Left ventricle myocardium inferior (tissue), 1 donor: Measurements from ENCODE around the gene CCDC92. TPM values are rescaled to one million over a fixed set of nuclear protein-coding genes. Genes with fewer than 3 reads are reported as not detected.
"Not testable (repeated sequence)": the region's sequence is repeated elsewhere in the genome, so short reads cannot be mapped to it uniquely, and the experiment has no call there.

Experiments
- DNase-seq: peaks from one replicate; pipeline ENCODE4 v3.0.0-alpha.2; 2020
- H3K27ac ChIP-seq: fragments of 200-600 bp; replicated peaks from 2 replicates; pipeline ENCODE4 v1.8.0; 2021
- H3K27me3 ChIP-seq: fragments of 200-600 bp; 2 replicates; pipeline ENCODE4 v1.8.0; 2021; ENCODE audit warnings: low read depth
- H3K36me3 ChIP-seq: fragments of 200-600 bp; 2 replicates; pipeline ENCODE4 v1.8.0; 2021
- H3K4me1 ChIP-seq: fragments of 200-600 bp; 2 replicates; pipeline ENCODE4 v1.8.0; 2021
- H3K4me3 ChIP-seq: fragments of 200-600 bp; 2 replicates; pipeline ENCODE4 v1.8.0; 2021; ENCODE audit warnings: mild to moderate bottlenecking, moderate library complexity
- H3K9me3 ChIP-seq: fragments of 200-600 bp; replicated peaks from 2 replicates; pipeline ENCODE4 v1.8.0; 2021
- CTCF ChIP-seq: fragments of 200-600 bp; IDR thresholded peaks from 2 replicates; pipeline ENCODE4 v1.8.0; 2021; ENCODE audit warnings: antibody characterized with exemption, mild to moderate bottlenecking, borderline replicate concordance
- intact Hi-C: fragments of 100-400 bp; cut with micrococcal nuclease; formaldehyde crosslinking; loops from one replicate; pipeline ENCODE4 v1.11.0; 2022
- total RNA-seq: library from RNA; stranded (reverse); fragmentation: NEBNext Ultra II Directional; extraction: Animal tissue kit (Norgen Biotek cat#: 25700); gene quantifications from one replicate; pipeline ENCODE4 v1.2.1, GENCODE V29; 2021
- donor health status: DM: no; HTN: yes; CAD: no; lungs with severe emphysema.

The CCDC92 gene
- total RNA-seq, 1 donor from 2014 or later: 57.2 TPM

- intact Hi-C loops: no loop called here
- no peaks in the 10 kb centered on the region for H3K36me3 ChIP-seq
- H3K27me3 ChIP-seq: peaks cover 63% of the 10 kb centered on the region
Observed at GRCh38 chr12:123917337-123917850, 55.2 kb downstream of the CCDC92 start.

DNA sequence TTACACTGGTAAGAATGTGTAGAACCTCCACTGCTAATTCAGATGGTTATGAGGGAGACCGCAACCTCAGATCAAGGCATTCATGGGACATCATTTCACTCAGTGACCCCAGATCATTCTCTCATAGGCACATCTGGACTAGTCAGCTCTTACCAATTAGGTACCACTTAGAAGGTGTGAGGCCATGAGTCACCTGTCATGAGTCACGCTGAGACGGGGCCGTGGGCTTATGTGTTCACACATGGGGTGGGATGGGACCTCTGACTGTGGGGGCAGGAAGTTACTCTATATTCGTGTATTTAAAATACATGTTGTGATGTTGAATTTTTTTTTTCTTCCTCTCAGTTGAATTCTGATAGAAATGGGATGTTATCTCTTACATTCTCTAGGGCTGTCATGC is 55.9 kb downstream of the CCDC92 start:
- intact Hi-C loops: no loop called here
- no peak for DNase-seq
- Histone ChIP-seq H3K36me3 (no peaks in the 10 kb centered on the region), H3K4me1 (no peaks in the 10 kb centered on the region), H3K27me3 (peaks cover 63% of the 10 kb centered on the region), H3K27ac (no peak overlapping the region), H3K9me3 (no peaks in the 10 kb centered on the region), H3K4me3 (no peak overlapping the region)
- no peak for TF ChIP-seq CTCF

More at GRCh38 chr12:123917337-123917850, 55.2 kb downstream of the CCDC92 start:
- Histone ChIP-seq H3K4me1 (no peaks in the 10 kb centered on the region), H3K9me3 (no peaks in the 10 kb centered on the region), H3K27ac (no peak overlapping the region), H3K4me3 (no peak overlapping the region)
- TF ChIP-seq CTCF: no peak
- no peak for DNase-seq

DNA sequence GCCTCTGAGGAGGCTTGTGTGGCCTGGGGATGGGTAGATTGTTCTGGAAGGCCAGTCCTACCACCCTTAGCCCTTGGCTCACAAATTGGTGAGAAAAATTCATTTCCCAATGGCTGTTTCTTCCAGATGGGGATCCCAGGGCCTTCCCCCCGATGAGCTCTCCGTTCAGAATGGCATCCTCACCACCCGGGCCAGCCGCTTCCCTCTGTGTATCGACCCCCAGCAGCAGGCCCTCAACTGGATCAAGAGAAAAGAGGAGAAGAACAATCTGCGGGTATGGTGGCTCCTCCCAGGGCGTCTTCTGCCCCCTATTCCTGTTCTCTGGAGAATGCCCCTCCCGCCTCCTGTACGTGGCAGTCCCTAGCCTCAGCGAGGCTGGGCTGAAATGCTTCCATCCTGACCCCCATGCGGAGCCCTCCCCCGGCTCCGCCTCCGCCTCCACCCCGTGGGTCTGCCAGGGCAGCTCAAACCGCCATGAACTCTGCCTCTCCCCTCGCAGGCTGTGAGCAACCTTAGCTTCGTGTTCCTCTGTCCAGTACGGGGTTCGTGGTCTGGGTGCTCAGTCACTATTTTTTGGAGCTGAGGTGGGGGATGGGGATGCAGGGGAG is 57.8 kb downstream of the CCDC92 start:
- Histone ChIP-seq H3K27ac (no peak overlapping the region), H3K27me3 (peaks cover 53% of the 10 kb centered on the region), H3K9me3 (no peaks in the 10 kb centered on the region), H3K4me3 (no peak overlapping the region), H3K4me1 (no peaks in the 10 kb centered on the region), H3K36me3 (no peaks in the 10 kb centered on the region)
- intact Hi-C loops: no loop called here
- TF ChIP-seq CTCF: no peak
- no peak for DNase-seq

- no peak for TF ChIP-seq CTCF
- intact Hi-C loops: no loop called here
- Histone ChIP-seq H3K27me3 (peaks cover 42% of the 10 kb centered on the region), H3K4me1 (peaks cover 1% of the 10 kb centered on the region), H3K9me3 (no peaks in the 10 kb centered on the region), H3K4me3 (no peak overlapping the region), H3K27ac (no peak overlapping the region), H3K36me3 (no peaks in the 10 kb centered on the region)
- DNase-seq: no peak
Observed at GRCh38 chr12:123912415-123913380, 59.9 kb downstream of the CCDC92 start.

GRCh38 chr12:123911672-123912409 is 60.8 kb downstream of the CCDC92 start:
- H3K36me3 ChIP-seq, DNase-seq, H3K4me3 ChIP-seq, H3K4me1 ChIP-seq, H3K27ac ChIP-seq, H3K9me3 ChIP-seq, intact Hi-C loops: not testable (repeated sequence)
- peaks cover 33% of the 10 kb centered on the region for H3K27me3 ChIP-seq
